H9 (cell line): ENCODE measurements around the gene AMIGO3. TPM values are rescaled to one million over a fixed set of nuclear protein-coding genes. Genes with fewer than 3 reads are reported as not detected.

Source experiments
- DNase-seq: peaks from one replicate; pipeline ENCODE4 v3.0.0-alpha.2; 2017
- H2AFZ ChIP-seq: one replicate; pipeline ENCODE4 v1.6.1; 2013; ENCODE audit warnings: mild to moderate bottlenecking, low read length, control low read depth, moderate library complexity
- H2AK5ac ChIP-seq: 2 replicates; pipeline ENCODE4 v1.6.1; 2013; ENCODE audit warnings: low read length, control low read depth, mixed read lengths; ENCODE audit not compliant: insufficient read length
- H2BK120ac ChIP-seq: one replicate; pipeline ENCODE4 v1.6.1; 2013; ENCODE audit warnings: low read depth, mild to moderate bottlenecking, low read length, control low read depth, inconsistent platforms; ENCODE audit not compliant: poor library complexity, severe bottlenecking
- H2BK12ac ChIP-seq: 2 replicates; pipeline ENCODE4 v1.6.1; 2013; ENCODE audit warnings: low read length, control low read depth, mixed read lengths, low read depth; ENCODE audit not compliant: insufficient read length
- H2BK15ac ChIP-seq: 2 replicates; pipeline ENCODE4 v1.6.1; 2013; ENCODE audit warnings: low read depth, low read length, control low read depth
- H2BK20ac ChIP-seq: one replicate; pipeline ENCODE4 v1.6.1; 2013; ENCODE audit warnings: low read depth, mild to moderate bottlenecking, low read length, control low read depth, inconsistent platforms; ENCODE audit not compliant: poor library complexity, severe bottlenecking
- H2BK5ac ChIP-seq: 2 replicates; pipeline ENCODE4 v1.6.1; 2013; ENCODE audit warnings: low read length, control low read depth, mixed read lengths; ENCODE audit not compliant: insufficient read length
- H3K14ac ChIP-seq: 2 replicates; pipeline ENCODE4 v1.6.1; 2013; ENCODE audit warnings: low read length, control low read depth; ENCODE audit not compliant: insufficient read depth
- H3K18ac ChIP-seq: 2 replicates; pipeline ENCODE4 v1.6.1; 2013; ENCODE audit warnings: low read depth, mild to moderate bottlenecking, mixed read lengths, low read length, control low read depth; ENCODE audit not compliant: insufficient read length
- H3K23ac ChIP-seq: 2 replicates; pipeline ENCODE4 v1.6.1; 2013; ENCODE audit warnings: low read length, control low read depth, mixed read lengths, low read depth; ENCODE audit not compliant: insufficient read length
- H3K23me2 ChIP-seq: 2 replicates; pipeline ENCODE4 v1.6.1; 2013; ENCODE audit warnings: low read depth, mild to moderate bottlenecking, mixed read lengths, low read length, control low read depth; ENCODE audit not compliant: insufficient read length, poor library complexity, severe bottlenecking
- H3K27ac ChIP-seq: 2 replicates; pipeline ENCODE4 v1.5.1; 2013; ENCODE audit warnings: low read length, control low read depth, mixed read lengths, low read depth; ENCODE audit not compliant: insufficient read length
- H3K27me3 ChIP-seq: 2 replicates; pipeline ENCODE4 v1.6.1; 2013; ENCODE audit warnings: low read length, control low read depth, inconsistent platforms; ENCODE audit not compliant: insufficient read depth
- H3K4ac ChIP-seq: 2 replicates; pipeline ENCODE4 v1.6.1; 2013; ENCODE audit warnings: low read depth, mild to moderate bottlenecking, control low read depth, inconsistent platforms, low read length, moderate library complexity
- H3K4me1 ChIP-seq: 2 replicates; pipeline ENCODE4 v1.6.1; 2013; ENCODE audit warnings: low read length, control low read depth, inconsistent platforms; ENCODE audit not compliant: insufficient read depth
- H3K4me2 ChIP-seq: 2 replicates; pipeline ENCODE4 v1.6.1; 2013; ENCODE audit warnings: low read length, control low read depth, mixed read lengths; ENCODE audit not compliant: insufficient read length, insufficient read depth
- H3K56ac ChIP-seq: 2 replicates; pipeline ENCODE4 v1.6.1; 2013; ENCODE audit warnings: low read depth, mild to moderate bottlenecking, mixed read lengths, low read length, control low read depth; ENCODE audit not compliant: insufficient read length
- H3K79me1 ChIP-seq: 2 replicates; pipeline ENCODE4 v1.6.1; 2013; ENCODE audit warnings: low read depth, mild to moderate bottlenecking, moderate library complexity, low read length, control low read depth, inconsistent platforms; ENCODE audit not compliant: insufficient read depth, poor library complexity, severe bottlenecking
- H3K79me2 ChIP-seq: 2 replicates; pipeline ENCODE4 v1.6.1; 2013; ENCODE audit warnings: low read length, control low read depth, inconsistent platforms; ENCODE audit not compliant: insufficient read depth
- H3K9ac ChIP-seq: 2 replicates; pipeline ENCODE4 v1.6.1; 2013; ENCODE audit warnings: low read length, control low read depth, mixed read lengths; ENCODE audit not compliant: insufficient read length; ENCODE audit errors: extremely low read depth
- H3K9me3 ChIP-seq: one replicate; pipeline ENCODE4 v1.6.1; 2013; ENCODE audit warnings: low read depth, low read length, inconsistent platforms; ENCODE audit not compliant: control insufficient read depth
- H3T11ph ChIP-seq: one replicate; pipeline ENCODE4 v1.6.1; 2013; ENCODE audit warnings: mild to moderate bottlenecking, low read length, control low read depth, inconsistent platforms
- H4K20me1 ChIP-seq: one replicate; pipeline ENCODE4 v1.6.1; 2013; ENCODE audit not compliant: control insufficient read depth, insufficient read length, insufficient read depth
- H4K5ac ChIP-seq: 2 replicates; pipeline ENCODE4 v1.6.1; 2013; ENCODE audit warnings: low read depth, mild to moderate bottlenecking, mixed read lengths, low read length, control low read depth; ENCODE audit not compliant: insufficient read length
- H4K8ac ChIP-seq: replicated peaks from 2 replicates; pipeline ENCODE4 v1.6.1; 2013; ENCODE audit warnings: low read length, control low read depth, mixed read lengths, low read depth; ENCODE audit not compliant: insufficient read length
- H4K91ac ChIP-seq: 2 replicates; pipeline ENCODE4 v1.6.1; 2013; ENCODE audit warnings: low read depth, mild to moderate bottlenecking, moderate library complexity, mixed read lengths, low read length, control low read depth; ENCODE audit not compliant: insufficient read length
- H3K27ac Mint-ChIP-seq, 3 experiments: 2 replicates in 2 of 3; 3 replicates in 1 of 3; pipeline ENCODE4 v1.8.0; 2020 to 2021; ENCODE audit warnings: mixed read lengths in 3 of 3, mild to moderate bottlenecking in 1 of 3, moderate library complexity in 1 of 3
- H3K27me3 Mint-ChIP-seq: 2 replicates; pipeline ENCODE4 v1.8.0; 2021; ENCODE audit warnings: low read depth, mild to moderate bottlenecking, moderate library complexity, mixed read lengths
- H3K36me3 Mint-ChIP-seq, 3 experiments: 2 replicates in 2 of 3; 3 replicates in 1 of 3; pipeline ENCODE4 v1.8.0; 2020 to 2021; ENCODE audit warnings: low read depth in 3 of 3, mixed read lengths in 3 of 3; ENCODE audit not compliant: insufficient read depth in 1 of 3
- H3K4me1 Mint-ChIP-seq, 2 experiments: 2 replicates each; pipeline ENCODE4 v1.8.0; 2020; ENCODE audit warnings: mixed read lengths in 2 of 2
- H3K4me3 Mint-ChIP-seq, 2 experiments: 2 replicates in 1 of 2; 3 replicates in 1 of 2; pipeline ENCODE4 v1.8.0; 2020 to 2021; ENCODE audit warnings: mild to moderate bottlenecking in 2 of 2, mixed read lengths in 2 of 2, moderate library complexity in 1 of 2
- H3K9me3 Mint-ChIP-seq, 2 experiments: 2 replicates in 1 of 2; 3 replicates in 1 of 2; pipeline ENCODE4 v1.8.0; 2020; ENCODE audit warnings: mild to moderate bottlenecking in 2 of 2, mixed read lengths in 2 of 2, moderate library complexity in 1 of 2
- WGBS: extraction: QIAGEN DNeasy Blood & Tissue Kit; methylation state at CpG from one replicate; pipeline ENCODE4 v1.1.7; 2013; ENCODE audit warnings: missing lambda C conversion rate, low lambda C conversion rate, mixed read lengths; ENCODE audit not compliant: insufficient read length; ENCODE audit errors: extremely low coverage; 5-methylcytosine and 5-hydroxymethylcytosine counted together
- total RNA-seq: library from RNA; stranded (reverse); gene quantifications from 2 replicates; pipeline ENCODE4 v1.2.1, GENCODE V29; 2021
- TF ChIP-seq, protein P1 (sequence below): fragments of 200-600 bp; sonication (generic); conservative IDR thresholded peaks from 3 replicates; pipeline ENCODE4 v1.8.0; 2021; ENCODE audit warnings: antibody characterized with exemption, mild to moderate bottlenecking

Gene AMIGO3
- total RNA-seq, 1 experiment from 2014 or later: 3.8 TPM

DNA sequence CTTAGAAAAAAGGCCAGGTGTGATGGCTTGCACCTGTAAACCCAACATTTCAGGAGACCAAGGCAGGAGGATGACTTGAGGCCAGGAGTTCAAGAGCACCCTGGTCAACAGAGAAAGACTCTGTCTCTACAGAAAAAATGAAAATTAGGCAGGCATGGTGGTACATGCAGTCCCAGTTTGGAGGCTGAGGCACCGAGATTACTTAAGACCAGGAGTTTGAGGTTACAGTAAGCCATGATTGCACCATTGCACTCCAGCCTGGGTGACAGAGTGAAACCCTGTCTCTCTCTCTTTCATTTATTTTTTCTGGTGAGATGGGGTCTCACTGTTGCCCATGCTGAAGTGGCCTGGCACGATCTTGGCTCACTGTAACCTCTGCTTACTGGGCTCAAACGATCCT, 42.2 kb upstream of the AMIGO3 start:
- no peak overlapping the region for H3K14ac ChIP-seq
- H2BK120ac ChIP-seq: no peak overlapping the region
- DNase-seq: no peak
- H3K4me1 ChIP-seq: no peaks in the 10 kb centered on the region
- H2BK12ac ChIP-seq: no peak overlapping the region
- no peaks in the 10 kb centered on the region for H3K23me2 ChIP-seq
- no peaks in the 10 kb centered on the region; the same call in 1 of the 2 replicates for H3K79me2 ChIP-seq
- no peak overlapping the region for H3K56ac ChIP-seq
- no peaks in the 10 kb centered on the region for H4K20me1 ChIP-seq
- no peaks in the 10 kb centered on the region for H3K9me3 ChIP-seq
- H3K23ac ChIP-seq: no peak overlapping the region
- TF ChIP-seq, protein P1, sequence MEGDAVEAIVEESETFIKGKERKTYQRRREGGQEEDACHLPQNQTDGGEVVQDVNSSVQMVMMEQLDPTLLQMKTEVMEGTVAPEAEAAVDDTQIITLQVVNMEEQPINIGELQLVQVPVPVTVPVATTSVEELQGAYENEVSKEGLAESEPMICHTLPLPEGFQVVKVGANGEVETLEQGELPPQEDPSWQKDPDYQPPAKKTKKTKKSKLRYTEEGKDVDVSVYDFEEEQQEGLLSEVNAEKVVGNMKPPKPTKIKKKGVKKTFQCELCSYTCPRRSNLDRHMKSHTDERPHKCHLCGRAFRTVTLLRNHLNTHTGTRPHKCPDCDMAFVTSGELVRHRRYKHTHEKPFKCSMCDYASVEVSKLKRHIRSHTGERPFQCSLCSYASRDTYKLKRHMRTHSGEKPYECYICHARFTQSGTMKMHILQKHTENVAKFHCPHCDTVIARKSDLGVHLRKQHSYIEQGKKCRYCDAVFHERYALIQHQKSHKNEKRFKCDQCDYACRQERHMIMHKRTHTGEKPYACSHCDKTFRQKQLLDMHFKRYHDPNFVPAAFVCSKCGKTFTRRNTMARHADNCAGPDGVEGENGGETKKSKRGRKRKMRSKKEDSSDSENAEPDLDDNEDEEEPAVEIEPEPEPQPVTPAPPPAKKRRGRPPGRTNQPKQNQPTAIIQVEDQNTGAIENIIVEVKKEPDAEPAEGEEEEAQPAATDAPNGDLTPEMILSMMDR: no peak
- H3K4me3 Mint-ChIP-seq: no peak overlapping the region
- no CpG with 5 or more reads among the region's 3 CpGs for WGBS
- no peak overlapping the region for H2BK20ac ChIP-seq
- H2AK5ac ChIP-seq: no peak overlapping the region
- no peak overlapping the region for H3K27ac ChIP-seq
- no peaks in the 10 kb centered on the region; a peak in 1 of 7 replicates for H3K36me3 Mint-ChIP-seq
- H3K4ac ChIP-seq: no peak overlapping the region
- H4K8ac ChIP-seq: no peak overlapping the region
- H3K18ac ChIP-seq: no peak overlapping the region
- H3K9me3 Mint-ChIP-seq: no peaks in the 10 kb centered on the region
- no peak overlapping the region for H3T11ph ChIP-seq
- H4K5ac ChIP-seq: no peak overlapping the region
- H2BK5ac ChIP-seq: no peak overlapping the region
- no peaks in the 10 kb centered on the region; a peak in 2 of 4 replicates for H3K4me1 Mint-ChIP-seq
- H3K27me3 Mint-ChIP-seq: no peaks in the 10 kb centered on the region
- H3K27me3 ChIP-seq: no peaks in the 10 kb centered on the region
- no peak overlapping the region for H2AFZ ChIP-seq
- no peak overlapping the region for H4K91ac ChIP-seq
- H3K4me2 ChIP-seq: no peak overlapping the region
- peak overlapping the region in 1 of 3 experiments; percentile 86; a peak in 2 of 7 replicates for H3K27ac Mint-ChIP-seq
- peaks cover 10% of the 10 kb centered on the region for H3K79me1 ChIP-seq
- H3K9ac ChIP-seq: no peak overlapping the region
- H2BK15ac ChIP-seq: no peak overlapping the region
